RWPE1 (cell line): ENCODE data around the gene COL26A1.

ENCODE experiments used
- CTCF ChIA-PET: fragments of 350-600 bp; sonication (Branson Sonifier 250); formaldehyde crosslinking; extraction: SDS; loops from one replicate; lab custom pipeline; 2021; lab: Yijun Ruan, JAX
- POLR2A ChIA-PET: fragments of 400-600 bp; formaldehyde crosslinking; extraction: SDS; loops from one replicate; lab custom pipeline; 2020; ENCODE audit warnings: antibody characterized with exemption; ENCODE audit not compliant: low non-redundant PET; lab: Yijun Ruan, JAX
- DNase-seq: peaks from one replicate; pipeline ENCODE4 v3.0.0; 2012; ENCODE audit warnings: low spot score
- H3K27ac ChIP-seq: fragments of 450-650 bp; 2 replicates; pipeline ENCODE4 v1.5.1; 2017
- TF ChIP-seq, protein P1 (sequence below): fragments of 450-650 bp; conservative IDR thresholded peaks from 2 replicates; pipeline ENCODE4 v1.5.1; 2017; ENCODE audit warnings: low read depth, mild to moderate bottlenecking

Gene COL26A1

DNA sequence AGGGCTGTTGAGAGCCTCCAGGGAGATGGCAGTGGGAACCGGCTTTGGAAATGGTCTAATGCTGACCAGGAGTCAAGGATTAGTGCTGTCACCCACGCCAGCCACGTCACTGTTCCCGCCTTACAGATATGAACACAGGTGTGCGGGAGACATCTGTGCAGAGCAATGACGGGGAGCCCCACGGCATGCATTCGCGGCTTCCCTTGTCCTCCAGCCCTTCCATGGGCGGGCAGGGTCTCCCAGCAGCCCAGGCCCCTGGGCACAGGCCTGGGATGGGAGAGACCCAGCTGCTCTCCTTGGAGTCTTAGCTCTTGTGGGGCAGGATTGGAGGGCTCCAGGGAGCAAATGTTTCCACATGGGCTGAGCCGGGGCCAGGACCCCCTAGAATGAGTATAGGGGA lies 172.2 kb downstream of the COL26A1 start:
- no peak for DNase-seq
- no peak overlapping the region for H3K27ac ChIP-seq
- CTCF ChIA-PET, result no interaction called here
- TF ChIP-seq, protein P1, sequence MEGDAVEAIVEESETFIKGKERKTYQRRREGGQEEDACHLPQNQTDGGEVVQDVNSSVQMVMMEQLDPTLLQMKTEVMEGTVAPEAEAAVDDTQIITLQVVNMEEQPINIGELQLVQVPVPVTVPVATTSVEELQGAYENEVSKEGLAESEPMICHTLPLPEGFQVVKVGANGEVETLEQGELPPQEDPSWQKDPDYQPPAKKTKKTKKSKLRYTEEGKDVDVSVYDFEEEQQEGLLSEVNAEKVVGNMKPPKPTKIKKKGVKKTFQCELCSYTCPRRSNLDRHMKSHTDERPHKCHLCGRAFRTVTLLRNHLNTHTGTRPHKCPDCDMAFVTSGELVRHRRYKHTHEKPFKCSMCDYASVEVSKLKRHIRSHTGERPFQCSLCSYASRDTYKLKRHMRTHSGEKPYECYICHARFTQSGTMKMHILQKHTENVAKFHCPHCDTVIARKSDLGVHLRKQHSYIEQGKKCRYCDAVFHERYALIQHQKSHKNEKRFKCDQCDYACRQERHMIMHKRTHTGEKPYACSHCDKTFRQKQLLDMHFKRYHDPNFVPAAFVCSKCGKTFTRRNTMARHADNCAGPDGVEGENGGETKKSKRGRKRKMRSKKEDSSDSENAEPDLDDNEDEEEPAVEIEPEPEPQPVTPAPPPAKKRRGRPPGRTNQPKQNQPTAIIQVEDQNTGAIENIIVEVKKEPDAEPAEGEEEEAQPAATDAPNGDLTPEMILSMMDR, result no peak
- POLR2A ChIA-PET, result no interaction called here

GRCh38 chr7:101535351-101535751 lies 172.7 kb downstream of the COL26A1 start:
- ChIA-PET POLR2A (no interaction called here), CTCF (interaction anchor here (0.5 kb wide), 1 partner anchor 214 kb away, joined by 3 read pairs; the partner anchor contains the start of gene IFT22)

DNA sequence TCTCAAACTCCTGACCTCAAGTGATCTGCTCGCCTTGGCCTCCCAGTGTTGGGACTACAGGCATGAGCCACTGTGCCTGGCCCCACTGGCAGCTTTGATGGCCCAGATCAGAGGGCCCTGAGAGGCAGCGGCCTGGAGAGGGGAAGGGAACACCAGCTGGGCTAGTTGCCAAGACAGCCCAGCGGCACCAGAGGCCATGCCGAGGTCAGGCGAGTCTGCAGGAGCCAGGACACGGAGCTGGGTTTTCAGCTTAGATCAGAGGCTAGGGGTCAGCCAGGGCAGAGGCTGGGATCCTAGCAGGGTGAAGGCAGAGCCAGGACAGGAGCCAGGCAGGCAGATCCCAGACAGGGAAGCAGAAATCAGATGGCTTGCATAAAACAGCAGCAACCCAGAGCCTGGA lies 173.6 kb downstream of the COL26A1 start:
- TF ChIP-seq, protein P1, result no peak
- CTCF ChIA-PET, result interaction anchor here (0.6 kb wide), 1 partner anchor 1610 kb away, joined by 3 read pairs; no protein-coding TSS in a partner anchor
- H3K27ac ChIP-seq, result no peak overlapping the region

More at GRCh38 chr7:101535351-101535751, 172.7 kb downstream of the COL26A1 start:
- DNase-seq, result no peak
- no peak overlapping the region for H3K27ac ChIP-seq
- TF ChIP-seq, protein P1, result no peak

GRCh38 chr7:101536668-101537067 lies 174.0 kb downstream of the COL26A1 start:
- no peak overlapping the region for H3K27ac ChIP-seq
- ChIA-PET CTCF (interaction anchor here (0.6 kb wide), 1 partner anchor 1609 kb away, joined by 3 read pairs; no protein-coding TSS in a partner anchor), POLR2A (no interaction called here)

More for the DNA sequence above, 173.6 kb downstream of the COL26A1 start:
- POLR2A ChIA-PET, result no interaction called here
- DNase-seq, result no peak

DNA sequence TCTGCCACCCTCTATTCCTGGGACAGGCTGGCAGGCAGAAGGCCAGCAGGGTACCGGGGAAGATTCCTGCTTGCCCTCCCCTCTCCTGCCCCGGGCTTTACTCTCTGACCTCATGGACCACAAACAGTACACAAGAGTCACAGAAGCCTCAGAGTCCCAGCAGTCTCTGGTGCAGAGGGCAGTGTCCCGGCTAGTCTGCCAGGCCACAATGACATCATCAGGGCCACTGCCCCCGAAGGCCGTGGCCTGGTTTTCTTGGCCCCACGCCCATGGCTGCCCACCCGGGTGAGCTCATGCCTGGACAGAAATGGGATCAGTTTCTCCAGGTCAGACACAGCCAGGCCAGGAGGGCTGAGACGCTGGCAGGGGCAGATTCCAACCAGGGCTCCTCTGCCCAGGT lies 174.5 kb downstream of the COL26A1 start:
- TF ChIP-seq, protein P1, result no peak
- no peak for DNase-seq
- H3K27ac ChIP-seq, result no peak overlapping the region
- CTCF ChIA-PET, result interaction anchor here (0.6 kb wide), 1 partner anchor 725 kb away, joined by 3 read pairs; no protein-coding TSS in a partner anchor
- POLR2A ChIA-PET, result no interaction called here

More at GRCh38 chr7:101536668-101537067, 174.0 kb downstream of the COL26A1 start:
- TF ChIP-seq, protein P1, result no peak
- DNase-seq, result no peak

- H3K27ac ChIP-seq, result no peak overlapping the region
- TF ChIP-seq, protein P1, result no peak
- POLR2A ChIA-PET, result no interaction called here
- DNase-seq, result no peak
- CTCF ChIA-PET, result interaction anchor here (0.5 to 0.7 kb wide), 6 partner anchors 14 to 733 kb away, joined by 3 read pairs; no protein-coding TSS in a partner anchor
Observed at GRCh38 chr7:101537935-101538595, 175.4 kb downstream of the COL26A1 start.
